IMR-90 (cell line): ENCODE results near the gene ARX.

ENCODE experiments used
- BHLHE40 ChIP-seq: fragments of 150-350 bp; IDR thresholded peaks from 2 replicates; pipeline ENCODE4 v1.6.1; 2016; ENCODE audit warnings: mild to moderate bottlenecking, low read depth, low read length
- CEBPB ChIP-seq: IDR thresholded peaks from 2 replicates; pipeline ENCODE4 v1.6.1; 2012; ENCODE audit warnings: low read depth, low read length, improper control_type of control experiment
- CTCF ChIP-seq: conservative IDR thresholded peaks from 2 replicates; pipeline ENCODE4 v1.5.1; 2012; ENCODE audit warnings: mild to moderate bottlenecking, low read depth, low read length, improper control_type of control experiment
- FOS ChIP-seq: fragments of 150-350 bp; IDR thresholded peaks from 2 replicates; pipeline ENCODE4 v1.6.1; 2016; ENCODE audit warnings: low read depth, low read length
- MAFK ChIP-seq: IDR thresholded peaks from 2 replicates; pipeline ENCODE4 v1.6.1; 2012; ENCODE audit warnings: low read depth, low read length, improper control_type of control experiment
- MAZ ChIP-seq: IDR thresholded peaks from 2 replicates; pipeline ENCODE4 v1.6.1; 2012; ENCODE audit warnings: low read depth, mild to moderate bottlenecking, low read length, improper control_type of control experiment, moderate library complexity, borderline replicate concordance
- MXI1 ChIP-seq: IDR thresholded peaks from 2 replicates; pipeline ENCODE4 v1.6.1; 2012; ENCODE audit warnings: low read depth, mild to moderate bottlenecking, low read length, moderate library complexity, borderline replicate concordance
- NFE2L2 ChIP-seq: fragments of 150-350 bp; IDR thresholded peaks from 2 replicates; pipeline ENCODE4 v1.6.1; 2016; ENCODE audit warnings: low read depth, mild to moderate bottlenecking, low read length
- POLR2A ChIP-seq: IDR thresholded peaks from 2 replicates; pipeline ENCODE4 v1.6.1; 2012; ENCODE audit warnings: mild to moderate bottlenecking, low read depth, low read length
- RAD21 ChIP-seq: IDR thresholded peaks from 2 replicates; pipeline ENCODE4 v1.6.1; 2012; ENCODE audit warnings: low read length, improper control_type of control experiment
- RCOR1 ChIP-seq: IDR thresholded peaks from 2 replicates; pipeline ENCODE4 v1.6.1; 2012; ENCODE audit warnings: mild to moderate bottlenecking, low read length, improper control_type of control experiment; ENCODE audit not compliant: insufficient replicate concordance
- SMC3 ChIP-seq: fragments of 150-350 bp; IDR thresholded peaks from 2 replicates; pipeline ENCODE4 v1.6.1; 2016; ENCODE audit warnings: low read depth, mild to moderate bottlenecking, antibody characterized with exemption, low read length, moderate library complexity
- USF2 ChIP-seq: fragments of 150-350 bp; IDR thresholded peaks from 2 replicates; pipeline ENCODE4 v1.6.1; 2017; ENCODE audit warnings: mild to moderate bottlenecking, antibody characterized with exemption, low read length, low read depth

- TF ChIP-seq CTCF: no peak
- TF ChIP-seq USF2: no peak
- no peak for TF ChIP-seq CEBPB
- no peak for TF ChIP-seq POLR2A
- TF ChIP-seq FOS: no peak
- no peak for TF ChIP-seq RAD21
- no peak for TF ChIP-seq MXI1
- no peak for TF ChIP-seq BHLHE40
- TF ChIP-seq RCOR1: no peak
- TF ChIP-seq NFE2L2: no peak
- TF ChIP-seq MAFK: no peak
- TF ChIP-seq SMC3: no peak
- no peak for TF ChIP-seq MAZ
Observed at GRCh38 chrX:24969812-24970211, 46.0 kb downstream of the ARX start.
